BJ (cell line): Measurements from ENCODE around the gene NAALADL2. TPM values are rescaled to one million over a fixed set of nuclear protein-coding genes. Genes with fewer than 3 reads are reported as not detected.

ENCODE experiments used
- CTCF ChIA-PET: fragments of 350-600 bp; formaldehyde crosslinking; extraction: SDS; loops from one replicate; lab custom pipeline; 2021; ENCODE audit warnings: antibody characterized with exemption, inconsistent platforms; lab: Yijun Ruan, JAX
- POLR2A ChIA-PET: fragments of 300-600 bp; sonication (Branson Sonifier 250); formaldehyde crosslinking; extraction: SDS; loops from one replicate; lab custom pipeline; 2021; ENCODE audit warnings: antibody characterized with exemption; lab: Charles Lee
- DNase-seq: peaks from one replicate; pipeline ENCODE4 v3.0.0-alpha.2; 2011; ENCODE audit warnings: low read depth
- H3K27me3 ChIP-seq: 2 replicates; pipeline ENCODE4 v1.6.0; 2011; ENCODE audit warnings: low read length; ENCODE audit not compliant: control insufficient read depth, insufficient read depth
- H3K36me3 ChIP-seq: 2 replicates; pipeline ENCODE4 v1.5.1; 2011; ENCODE audit warnings: low read length; ENCODE audit not compliant: control insufficient read depth, insufficient read depth
- H3K4me3 ChIP-seq: 2 replicates; pipeline ENCODE4 v1.5.1; 2011; ENCODE audit warnings: low read depth, mild to moderate bottlenecking, control low read depth, low read length
- polyA plus RNA-seq: library from polyadenylated mRNA; depleted of rRNA; stranded (reverse); fragments of >200 nt; gene quantifications from 2 replicates; pipeline ENCODE4 v1.2.3, GENCODE V29; 2011
- TF ChIP-seq, protein P1 (sequence below): IDR thresholded peaks from 2 replicates; pipeline ENCODE4 v1.5.1; 2011; ENCODE audit warnings: low read depth, mild to moderate bottlenecking, control low read depth, inconsistent platforms, low read length, moderate library complexity; ENCODE audit not compliant: insufficient read depth

The NAALADL2 gene
- polyA plus RNA-seq, 1 experiment: 3.6 TPM

DNA sequence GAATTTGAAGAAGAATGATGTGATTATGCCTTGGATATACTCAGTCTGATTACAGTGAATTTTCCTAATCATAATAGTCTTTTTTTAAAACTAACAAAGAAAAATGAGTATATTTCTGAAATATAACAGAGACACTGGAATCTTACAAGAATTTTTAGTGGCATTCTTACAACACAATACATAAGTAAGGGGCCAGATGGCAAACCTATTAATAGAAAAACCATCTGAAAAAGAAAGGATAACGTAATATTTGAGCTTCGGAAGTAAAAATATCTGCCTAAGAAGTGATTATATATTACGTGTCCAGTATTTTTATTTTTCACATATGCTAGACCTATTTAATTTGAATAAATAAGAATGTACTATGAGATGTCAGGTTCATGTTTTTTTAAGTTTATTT lies 452.8 kb downstream of the NAALADL2 start:
- H3K36me3 ChIP-seq: no peaks in the 10 kb centered on the region
- ChIA-PET POLR2A (interaction anchor here (0.6 kb wide), 1 partner anchor 65 kb away, joined by 3 read pairs; no protein-coding TSS in a partner anchor), CTCF (no interaction called here)
- no peaks in the 10 kb centered on the region for H3K27me3 ChIP-seq
- DNase-seq: no peak
- H3K4me3 ChIP-seq: no peak overlapping the region
- TF ChIP-seq, protein P1, sequence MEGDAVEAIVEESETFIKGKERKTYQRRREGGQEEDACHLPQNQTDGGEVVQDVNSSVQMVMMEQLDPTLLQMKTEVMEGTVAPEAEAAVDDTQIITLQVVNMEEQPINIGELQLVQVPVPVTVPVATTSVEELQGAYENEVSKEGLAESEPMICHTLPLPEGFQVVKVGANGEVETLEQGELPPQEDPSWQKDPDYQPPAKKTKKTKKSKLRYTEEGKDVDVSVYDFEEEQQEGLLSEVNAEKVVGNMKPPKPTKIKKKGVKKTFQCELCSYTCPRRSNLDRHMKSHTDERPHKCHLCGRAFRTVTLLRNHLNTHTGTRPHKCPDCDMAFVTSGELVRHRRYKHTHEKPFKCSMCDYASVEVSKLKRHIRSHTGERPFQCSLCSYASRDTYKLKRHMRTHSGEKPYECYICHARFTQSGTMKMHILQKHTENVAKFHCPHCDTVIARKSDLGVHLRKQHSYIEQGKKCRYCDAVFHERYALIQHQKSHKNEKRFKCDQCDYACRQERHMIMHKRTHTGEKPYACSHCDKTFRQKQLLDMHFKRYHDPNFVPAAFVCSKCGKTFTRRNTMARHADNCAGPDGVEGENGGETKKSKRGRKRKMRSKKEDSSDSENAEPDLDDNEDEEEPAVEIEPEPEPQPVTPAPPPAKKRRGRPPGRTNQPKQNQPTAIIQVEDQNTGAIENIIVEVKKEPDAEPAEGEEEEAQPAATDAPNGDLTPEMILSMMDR: no peak

- TF ChIP-seq, protein P1: no peak
- no peak overlapping the region for H3K4me3 ChIP-seq
- no peaks in the 10 kb centered on the region for H3K27me3 ChIP-seq
- ChIA-PET POLR2A (no interaction called here), CTCF (no interaction called here)
- no peaks in the 10 kb centered on the region for H3K36me3 ChIP-seq
- no peak for DNase-seq
These were observed 453.7 kb downstream of the NAALADL2 start for GRCh38 chr3:175312791-175313190.

GRCh38 chr3:175316799-175317198 lies 457.7 kb downstream of the NAALADL2 start:
- no peaks in the 10 kb centered on the region for H3K27me3 ChIP-seq
- ChIA-PET POLR2A (no interaction called here), CTCF (no interaction called here)
- H3K4me3 ChIP-seq: no peak overlapping the region
- TF ChIP-seq, protein P1: no peak
- DNase-seq: no peak
- no peaks in the 10 kb centered on the region for H3K36me3 ChIP-seq

- DNase-seq: no peak
- TF ChIP-seq, protein P1: no peak
- Histone ChIP-seq H3K27me3 (no peaks in the 10 kb centered on the region), H3K36me3 (no peaks in the 10 kb centered on the region), H3K4me3 (no peak overlapping the region)
- CTCF ChIA-PET: interaction anchor here (0.5 kb wide), 1 partner anchor 127 kb away, joined by 3 read pairs; no protein-coding TSS in a partner anchor
- POLR2A ChIA-PET: no interaction called here
These were observed 466.3 kb downstream of the NAALADL2 start for GRCh38 chr3:175325440-175325839.

DNA sequence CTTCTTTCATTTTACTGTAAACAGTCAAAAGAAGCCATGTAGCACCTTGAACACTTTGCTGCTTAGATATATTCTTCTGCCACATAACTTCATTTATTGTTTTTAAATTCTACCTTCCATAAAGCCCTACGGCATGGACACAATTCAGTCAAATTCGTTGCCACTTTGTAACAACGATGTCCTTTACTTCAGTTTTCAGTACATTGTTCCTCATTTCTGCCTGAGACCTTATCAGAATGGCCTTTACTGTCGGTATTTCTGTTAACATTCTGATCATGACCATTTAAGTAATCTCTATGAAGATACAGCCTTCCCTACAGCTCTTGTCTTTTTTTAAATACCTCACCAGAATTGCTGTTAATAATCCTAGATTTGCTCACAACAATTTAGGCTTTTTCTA lies 466.9 kb downstream of the NAALADL2 start:
- TF ChIP-seq, protein P1: no peak
- ChIA-PET POLR2A (no interaction called here), CTCF (no interaction called here)
- DNase-seq: no peak
- Histone ChIP-seq H3K27me3 (no peaks in the 10 kb centered on the region), H3K4me3 (no peak overlapping the region), H3K36me3 (no peaks in the 10 kb centered on the region)
